Suprapubic skin (tissue), 4 donors: ENCODE results near the gene DEXI. TPM values are rescaled to one million over a fixed set of nuclear protein-coding genes. Genes with fewer than 3 reads are reported as not detected.

Experiments used
- DNase-seq, 2 donors: peaks; one replicate each; pipeline ENCODE4 v3.0.0-alpha.2; 2019; ENCODE audit warnings: low spot score in 2 of 2
- H3K27ac ChIP-seq: fragments of 200-600 bp; sonication (generic); one replicate; pipeline ENCODE4 v1.5.1; 2019
- H3K27me3 ChIP-seq: fragments of 200-600 bp; sonication (generic); one replicate; pipeline ENCODE4 v1.5.1; 2019
- H3K36me3 ChIP-seq: fragments of 200-600 bp; sonication (generic); one replicate; pipeline ENCODE4 v1.5.1; 2019
- H3K4me1 ChIP-seq: fragments of 200-600 bp; sonication (generic); one replicate; pipeline ENCODE4 v1.5.1; 2019
- H3K4me3 ChIP-seq: fragments of 200-600 bp; sonication (generic); one replicate; pipeline ENCODE4 v1.5.1; 2019; ENCODE audit warnings: mild to moderate bottlenecking
- H3K9me3 ChIP-seq: fragments of 200-600 bp; sonication (generic); one replicate; pipeline ENCODE4 v1.5.1; 2019
- CTCF ChIP-seq, 2 donors: fragments of 200-600 bp in 1 of 2; fragments of 450-650 bp in 1 of 2; sonication (generic) in 1 of 2; IDR thresholded peaks; one replicate each; pipeline ENCODE4 v1.5.1; 2016 to 2019; ENCODE audit warnings: antibody characterized with exemption in 2 of 2, mild to moderate bottlenecking in 1 of 2, moderate library complexity in 1 of 2
- EP300 ChIP-seq: sonication (generic); formaldehyde crosslinking; IDR thresholded peaks from one replicate; pipeline ENCODE4 v1.6.1; 2017; ENCODE audit warnings: antibody characterized with exemption
- POLR2A ChIP-seq, 2 donors: fragments of 450-650 bp; IDR thresholded peaks; one replicate each; pipeline ENCODE4 v1.6.1; 2017; ENCODE audit warnings: antibody characterized with exemption in 2 of 2, mild to moderate bottlenecking in 2 of 2, moderate library complexity in 2 of 2
- POLR2AphosphoS5 ChIP-seq, 3 donors: sonication (generic); formaldehyde crosslinking; IDR thresholded peaks; one replicate each; pipeline ENCODE4 v1.6.1; 2017; ENCODE audit warnings: antibody characterized with exemption in 3 of 3
- WGBS: methylation state at CpG from one replicate; pipeline ENCODE4 v1.1.5; 2018; 5-methylcytosine and 5-hydroxymethylcytosine counted together
- total RNA-seq, 4 donors: library from RNA; depleted of rRNA; stranded (reverse); fragments of >200 nt; gene quantifications; one replicate each; pipeline ENCODE4 v1.1.0, GENCODE V29; 2016

DEXI gene
- total RNA-seq, 4 donors from 2014 or later, result 35.9 to 72.7 (median 58.3) TPM

DNA sequence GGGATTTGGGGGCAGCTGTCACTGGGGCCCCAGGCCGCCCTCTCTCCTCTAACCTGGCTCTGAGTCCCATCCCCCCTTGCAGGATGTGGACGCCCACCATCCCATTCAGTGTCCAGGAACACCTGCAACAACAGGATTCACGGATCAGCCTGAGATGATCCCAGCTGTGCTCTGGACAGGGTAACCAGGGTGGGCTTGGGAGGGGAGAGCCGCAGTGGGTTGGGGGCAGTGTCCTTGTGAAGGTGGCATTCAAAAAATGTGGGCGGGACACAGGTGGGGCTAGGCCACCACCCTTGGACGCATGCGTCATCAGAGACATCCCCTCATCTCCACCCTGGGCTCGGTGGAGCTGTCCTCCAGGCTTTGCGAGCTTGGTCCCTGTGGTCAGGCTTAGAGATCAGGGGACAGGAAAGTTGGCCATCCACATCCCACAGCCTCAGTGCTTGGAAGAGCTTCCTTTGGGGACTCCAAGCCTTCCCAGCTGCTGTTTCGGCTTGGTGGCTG is 19.1 kb downstream of the DEXI start:
- Histone ChIP-seq H3K4me1 (peaks cover 30% of the 10 kb centered on the region), H3K27ac (no peak overlapping the region), H3K27me3 (no peaks in the 10 kb centered on the region), H3K36me3 (peaks cover 40% of the 10 kb centered on the region), H3K4me3 (no peak overlapping the region), H3K9me3 (no peaks in the 10 kb centered on the region)
- WGBS, result 87% methylated on average over 6 of the region's 10 CpGs
- DNase-seq, result no peak
- TF ChIP-seq EP300, result no peak
- no peak for TF ChIP-seq CTCF (IDR thresholded peaks at IDR 0.05)
- TF ChIP-seq POLR2A (IDR thresholded peaks at IDR 0.05), result no peak

- WGBS, result 87% methylated on average over 5 of the region's 14 CpGs
- peaks cover 33% of the 10 kb centered on the region for H3K36me3 ChIP-seq
- TF ChIP-seq POLR2A (IDR thresholded peaks at IDR 0.05) (no peak), POLR2AphosphoS5 (IDR thresholded peaks at IDR 0.05) (no peak), CTCF (IDR thresholded peaks at IDR 0.05) (no peak), EP300 (no peak)
- no peak for DNase-seq
- H3K4me3 ChIP-seq, result no peak overlapping the region
- no peaks in the 10 kb centered on the region for H3K9me3 ChIP-seq
- no peak overlapping the region for H3K27ac ChIP-seq
- H3K27me3 ChIP-seq, result no peaks in the 10 kb centered on the region
- peaks cover 31% of the 10 kb centered on the region for H3K4me1 ChIP-seq
Measured at GRCh38 chr16:10922328-10923145, 19.7 kb downstream of the DEXI start.

DNA sequence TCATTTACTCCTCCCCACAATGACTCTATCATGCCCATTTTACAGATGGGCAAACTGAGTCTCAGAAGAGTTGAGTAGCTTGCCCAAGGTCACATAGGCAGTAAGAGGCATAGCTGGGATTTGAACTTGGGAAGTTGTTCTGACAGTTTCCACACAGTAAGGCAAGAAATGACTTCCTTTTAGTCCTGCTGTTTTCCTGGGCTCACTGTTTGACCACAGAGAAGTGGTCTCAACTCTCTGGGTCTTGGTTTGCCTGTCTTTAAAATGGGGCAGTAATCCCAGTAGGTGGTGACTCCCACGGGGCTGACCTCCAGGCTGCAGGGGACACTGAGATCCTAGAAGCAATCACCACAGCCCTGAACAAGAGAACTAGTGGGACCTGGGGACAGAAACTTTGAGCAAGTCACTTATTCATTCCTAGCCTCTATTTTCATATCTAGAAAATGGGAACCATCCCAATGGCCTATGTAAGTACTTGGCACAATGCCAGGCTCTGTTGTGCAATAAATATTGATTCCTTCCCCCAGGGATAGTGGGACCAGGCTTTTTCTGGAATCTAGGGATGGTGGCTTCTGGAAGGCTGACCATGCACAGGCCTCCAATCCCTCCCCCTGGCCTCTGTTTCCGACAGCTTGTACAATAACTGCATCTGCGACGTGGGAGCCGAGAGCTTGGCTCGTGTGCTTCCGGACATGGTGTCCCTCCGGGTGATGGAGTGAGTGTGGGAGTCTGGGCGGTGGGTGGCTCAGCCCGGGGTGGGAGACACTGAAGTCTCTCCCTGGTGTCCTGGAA is 20.5 kb downstream of the DEXI start:
- TF ChIP-seq POLR2A (IDR thresholded peaks at IDR 0.05) (no peak), EP300 (no peak), CTCF (IDR thresholded peaks at IDR 0.05) (no peak), POLR2AphosphoS5 (IDR thresholded peaks at IDR 0.05) (no peak)
- H3K27me3 ChIP-seq, result no peaks in the 10 kb centered on the region
- no peak for DNase-seq
- no peaks in the 10 kb centered on the region for H3K9me3 ChIP-seq
- no peak overlapping the region for H3K4me3 ChIP-seq
- no peak overlapping the region for H3K27ac ChIP-seq
- H3K4me1 ChIP-seq, result peaks cover 31% of the 10 kb centered on the region
- peaks cover 25% of the 10 kb centered on the region for H3K36me3 ChIP-seq
- 48% methylated on average over 10 of the region's 10 CpGs for WGBS

- peaks cover 31% of the 10 kb centered on the region for H3K4me1 ChIP-seq
- no peaks in the 10 kb centered on the region for H3K9me3 ChIP-seq
- no peak for DNase-seq
- TF ChIP-seq CTCF (IDR thresholded peaks at IDR 0.05) (no peak), EP300 (no peak), POLR2A (IDR thresholded peaks at IDR 0.05) (no peak), POLR2AphosphoS5 (IDR thresholded peaks at IDR 0.05) (no peak)
- WGBS, result 77% methylated on average over 13 of the region's 15 CpGs
- no peak overlapping the region for H3K4me3 ChIP-seq
- H3K27me3 ChIP-seq, result no peaks in the 10 kb centered on the region
- H3K36me3 ChIP-seq, result peaks cover 17% of the 10 kb centered on the region
- no peak overlapping the region for H3K27ac ChIP-seq
Measured at GRCh38 chr16:10920726-10921427, 21.4 kb downstream of the DEXI start.
